HG03045 (cell line): ENCODE results near the gene NCOA1.

Experiments used
- ATAC-seq: cut with Tn5 transposase; IDR thresholded peaks from one replicate; pipeline ENCODE4 v1.9.1; 2021; ENCODE audit warnings: mild to moderate bottlenecking, moderate library complexity; ENCODE audit not compliant: unreplicated experiment

The NCOA1 gene

DNA sequence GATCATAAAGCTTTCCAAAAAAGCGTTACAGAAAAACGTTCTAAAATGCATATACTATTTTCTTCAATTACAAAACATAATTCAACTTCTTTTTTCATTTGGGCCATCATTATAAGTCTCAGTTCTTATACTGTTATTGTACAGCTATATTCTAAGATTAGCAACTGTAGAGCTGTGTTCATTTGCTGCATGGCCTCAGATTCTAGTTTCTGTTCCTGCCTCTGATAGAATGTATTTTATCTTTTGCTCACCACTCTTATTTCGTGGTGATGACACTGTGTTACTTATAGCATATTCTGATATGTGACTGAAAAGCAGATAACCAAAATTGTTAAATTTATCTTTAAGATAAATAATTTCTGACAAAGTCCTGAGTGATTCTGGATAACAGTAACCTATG lies 234.9 kb downstream of the NCOA1 start:
- ATAC-seq: no peak

DNA sequence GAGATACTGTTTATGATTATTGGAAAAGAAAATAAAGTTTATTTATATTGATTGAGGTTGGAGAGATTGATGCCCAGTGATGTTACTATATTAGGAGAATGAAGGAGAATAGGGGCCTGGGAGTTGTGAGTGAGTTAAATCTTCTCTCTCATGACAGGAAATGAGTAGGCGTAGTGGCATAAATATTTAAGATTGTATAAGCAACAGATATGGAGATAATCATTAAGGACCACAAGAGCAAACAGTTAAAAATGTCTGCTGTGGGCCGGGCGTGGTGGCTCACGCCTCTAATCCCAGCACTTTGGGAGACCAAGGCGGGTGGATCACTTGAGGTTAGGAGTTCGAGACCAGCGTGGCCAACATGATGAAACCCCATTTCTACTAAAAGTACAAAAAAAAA lies 239.4 kb downstream of the NCOA1 start:
- no peak for ATAC-seq

DNA sequence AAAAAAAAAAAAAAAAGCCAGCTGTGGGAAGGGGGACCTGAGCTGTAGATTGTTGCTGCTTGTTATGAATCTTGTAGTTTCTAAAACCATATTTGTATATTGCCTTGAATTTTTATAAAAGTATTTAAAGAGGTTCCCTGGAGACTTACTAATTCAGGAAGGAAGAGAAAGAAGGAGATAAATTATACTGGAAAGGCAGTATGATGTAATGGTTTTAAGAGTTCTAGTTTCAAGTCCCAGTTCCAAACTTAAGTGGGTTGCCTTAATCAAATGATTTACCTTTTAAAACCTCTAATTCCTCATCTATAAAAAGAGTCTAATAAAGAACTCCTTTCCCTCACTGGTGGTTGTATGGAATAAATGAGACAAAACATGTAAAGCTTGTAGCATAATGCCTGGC lies 240.0 kb downstream of the NCOA1 start:
- no peak for ATAC-seq

DNA sequence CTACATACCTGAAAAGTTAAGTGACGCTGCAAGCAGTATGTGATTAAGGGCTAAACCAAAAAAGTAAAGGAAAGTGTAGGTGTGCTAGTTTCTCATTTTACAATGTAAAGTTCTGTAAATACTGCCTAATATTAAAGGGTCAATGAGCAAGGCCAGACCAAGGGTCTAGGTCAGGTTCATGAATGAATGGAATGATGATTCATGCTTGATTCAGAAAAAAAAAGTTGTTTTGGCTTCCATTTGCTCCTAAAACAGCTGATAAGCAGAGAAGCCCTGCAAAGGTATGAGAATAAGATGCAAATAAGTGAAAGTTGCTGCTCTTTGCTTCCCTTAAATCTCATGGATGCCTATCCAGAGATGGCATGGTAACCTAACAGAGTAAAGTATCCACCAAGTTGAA lies 240.9 kb downstream of the NCOA1 start:
- ATAC-seq: no peak

DNA sequence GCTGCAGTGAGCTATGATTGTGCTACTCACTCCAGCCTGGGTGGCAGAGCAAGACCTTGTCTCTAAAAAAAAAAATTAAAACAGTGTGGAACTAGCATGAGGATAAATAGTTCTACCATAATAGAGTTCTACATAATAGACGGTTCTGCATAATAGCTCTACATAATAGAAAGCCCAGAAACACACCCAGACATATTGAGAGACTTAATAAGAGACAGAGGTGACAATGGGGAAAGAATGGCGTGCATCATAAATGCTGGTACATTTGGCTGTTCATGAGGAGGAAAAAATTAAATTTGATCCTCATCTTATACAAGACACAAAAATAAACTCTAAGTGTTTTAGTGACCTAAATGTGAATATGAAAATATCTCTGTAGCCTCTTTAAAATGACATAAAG lies 243.7 kb downstream of the NCOA1 start:
- ATAC-seq: no peak

DNA sequence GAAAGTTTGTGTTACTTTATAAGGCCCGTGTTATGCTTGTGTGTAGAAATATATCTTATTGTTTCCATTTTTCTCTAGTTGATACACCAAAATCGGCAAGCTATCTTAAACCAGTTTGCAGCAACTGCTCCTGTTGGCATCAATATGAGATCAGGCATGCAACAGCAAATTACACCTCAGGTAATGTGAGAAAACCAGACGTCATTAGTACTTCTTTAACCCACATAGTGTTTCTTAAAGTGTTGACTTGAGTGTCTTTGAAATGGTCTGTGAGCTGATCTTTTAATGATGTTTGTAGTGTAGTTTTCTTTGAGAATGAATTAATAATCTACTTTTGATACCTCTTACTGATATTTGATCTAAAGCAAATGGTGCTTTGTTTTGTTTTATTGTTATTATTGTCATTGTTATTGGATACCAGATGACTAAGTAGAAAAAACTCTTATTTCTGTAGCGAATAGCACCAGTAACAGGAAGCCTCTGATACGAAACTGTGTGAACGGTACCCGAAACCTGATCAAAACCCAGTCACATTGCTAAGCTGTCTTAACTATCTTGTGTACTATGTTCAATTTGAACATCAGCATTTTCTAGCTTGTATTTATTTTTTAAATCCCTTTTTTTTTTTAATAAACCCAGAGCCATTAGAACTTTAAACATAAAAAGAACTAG lies 248.4 kb downstream of the NCOA1 start:
- no peak for ATAC-seq

DNA sequence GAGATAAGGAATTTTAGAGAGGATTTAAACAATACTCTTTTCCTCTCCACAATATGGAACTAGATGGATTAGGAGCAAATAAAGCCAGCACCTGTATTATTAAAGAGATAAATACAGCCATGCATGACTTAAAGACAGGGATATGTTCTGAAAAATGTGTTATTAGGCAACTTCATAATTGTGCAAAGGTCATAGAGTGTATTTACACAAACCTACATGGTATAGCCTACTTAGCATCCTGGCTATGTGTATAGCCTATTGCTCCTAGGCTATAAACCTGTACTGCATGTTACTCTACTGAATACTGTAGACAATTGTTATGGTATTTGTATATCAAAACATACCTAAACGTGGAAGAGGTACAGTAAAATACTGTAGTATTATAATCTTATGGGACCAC lies 249.1 kb downstream of the NCOA1 start:
- no peak for ATAC-seq

DNA sequence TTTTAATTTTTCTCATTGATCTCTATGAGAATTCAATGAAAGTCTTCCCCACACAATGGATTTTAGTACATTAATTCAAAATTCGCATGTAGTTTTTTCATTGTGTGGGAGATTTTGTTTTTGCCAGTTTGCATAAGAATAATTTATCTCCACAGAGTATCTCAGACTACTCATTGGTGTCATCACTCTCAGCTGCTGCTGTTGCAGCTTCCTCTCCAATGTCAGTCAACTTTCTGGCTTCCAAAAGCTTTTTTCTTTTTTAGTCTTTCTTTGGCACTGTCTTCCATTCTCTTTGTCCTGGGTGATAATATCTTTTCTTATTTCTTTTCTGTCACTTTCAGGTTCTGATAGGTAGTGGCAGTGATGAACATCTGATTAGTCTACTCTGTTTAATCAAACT lies 251.7 kb downstream of the NCOA1 start:
- no peak for ATAC-seq

DNA sequence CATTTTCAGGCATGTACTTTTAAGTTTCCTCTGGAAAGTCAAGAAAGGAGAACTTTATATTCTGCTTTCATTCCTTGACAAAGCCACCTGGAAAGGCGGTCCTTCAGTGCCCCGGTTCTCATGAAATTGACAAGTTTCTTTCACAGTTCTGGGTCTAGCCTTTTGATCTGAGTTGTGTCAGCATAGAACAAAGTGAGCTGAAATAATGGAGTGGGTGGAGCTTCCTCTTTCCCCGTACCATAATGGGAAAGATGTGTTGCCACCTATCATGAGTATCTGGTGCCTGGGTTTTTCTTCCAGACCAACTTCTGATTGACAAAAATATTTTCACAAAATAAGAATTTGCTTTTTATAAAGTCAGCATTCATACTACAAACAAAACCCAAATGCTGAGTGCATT lies 252.9 kb downstream of the NCOA1 start:
- no peak for ATAC-seq

DNA sequence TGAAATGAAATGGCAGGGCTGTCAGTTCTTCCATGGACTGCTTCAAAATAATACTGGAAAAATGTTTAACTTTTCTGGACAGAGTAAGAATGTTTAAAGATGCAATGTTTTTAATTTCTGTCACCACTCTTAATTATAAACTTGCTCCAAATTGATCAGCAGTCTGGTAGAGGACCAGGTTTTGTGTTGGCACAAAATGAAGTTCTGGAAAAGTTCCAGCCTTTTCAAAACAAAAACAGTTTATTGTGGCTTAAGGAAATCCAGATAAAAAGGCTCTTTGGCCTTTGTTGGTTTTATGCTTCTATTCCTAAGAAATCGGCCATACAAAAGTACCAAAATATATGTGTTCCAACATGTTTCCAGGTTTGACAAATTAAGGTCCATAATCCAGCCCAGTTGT lies 253.3 kb downstream of the NCOA1 start:
- no peak for ATAC-seq

DNA sequence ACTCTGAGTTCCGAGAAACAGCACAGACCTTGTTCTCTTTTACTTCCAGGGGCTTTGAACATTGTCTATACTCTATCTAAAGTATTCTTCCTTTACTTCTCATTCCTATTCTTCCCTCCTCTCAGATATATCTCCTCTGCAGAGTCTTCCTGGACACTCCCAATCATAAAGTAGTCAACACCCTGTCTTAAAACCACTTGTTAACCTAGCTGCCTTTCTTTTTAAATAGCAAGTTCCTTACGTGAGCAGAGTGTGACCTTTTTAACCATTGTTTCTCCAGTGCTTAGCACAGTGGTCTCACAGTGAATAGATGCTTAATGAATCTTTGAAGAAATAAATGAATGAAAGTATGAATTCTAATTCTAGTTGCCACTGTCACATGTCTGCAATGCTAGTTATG lies 254.8 kb downstream of the NCOA1 start:
- ATAC-seq: no peak

DNA sequence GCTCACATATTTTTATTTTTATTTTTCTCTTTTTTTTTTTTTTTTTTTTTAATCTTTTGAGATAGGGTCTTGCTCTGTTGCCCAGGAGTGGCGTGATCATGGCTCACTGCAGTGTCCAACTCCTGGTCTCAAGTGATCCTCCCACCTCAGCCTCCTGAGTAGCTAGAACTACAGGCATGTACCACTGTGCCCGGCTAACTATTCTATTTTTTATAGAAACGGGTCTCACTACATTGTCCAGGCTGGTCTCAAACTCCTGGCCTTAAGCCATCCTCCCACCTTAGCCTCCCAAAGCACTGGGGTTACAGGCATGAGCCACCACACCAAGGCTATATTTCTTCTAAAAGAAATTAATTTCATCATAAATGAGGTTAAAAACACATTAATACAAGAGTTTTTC lies 256.2 kb downstream of the NCOA1 start:
- no peak for ATAC-seq

DNA sequence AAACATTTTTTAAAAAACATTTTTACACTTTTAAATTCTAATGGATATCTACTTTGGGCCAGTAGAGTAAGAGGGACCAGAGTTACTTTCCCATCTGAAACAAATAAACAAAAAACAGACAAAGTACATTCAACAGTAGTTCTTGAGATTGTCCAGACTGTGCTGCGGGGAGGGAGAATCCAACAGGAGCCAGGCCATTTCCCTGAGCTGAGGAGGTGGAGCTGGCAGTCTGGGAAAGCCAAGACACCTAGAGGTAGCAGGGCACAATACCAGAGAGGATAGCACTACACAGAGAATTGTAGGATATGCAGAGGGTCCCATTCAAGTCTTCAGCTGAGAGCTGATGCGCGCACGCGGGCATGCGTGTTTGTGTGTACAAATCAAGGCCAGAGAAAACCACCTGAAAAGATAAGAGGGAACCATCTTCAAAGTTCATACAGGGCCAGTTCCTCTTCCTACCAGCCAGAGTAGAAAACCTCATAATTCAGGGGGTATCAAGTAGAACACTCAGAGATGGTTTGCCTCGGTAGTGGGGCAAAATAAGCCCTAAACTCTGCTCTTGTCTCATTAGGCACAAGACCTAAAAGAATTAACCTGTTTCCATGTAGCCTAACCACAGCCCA lies 258.1 kb downstream of the NCOA1 start:
- ATAC-seq: no peak

DNA sequence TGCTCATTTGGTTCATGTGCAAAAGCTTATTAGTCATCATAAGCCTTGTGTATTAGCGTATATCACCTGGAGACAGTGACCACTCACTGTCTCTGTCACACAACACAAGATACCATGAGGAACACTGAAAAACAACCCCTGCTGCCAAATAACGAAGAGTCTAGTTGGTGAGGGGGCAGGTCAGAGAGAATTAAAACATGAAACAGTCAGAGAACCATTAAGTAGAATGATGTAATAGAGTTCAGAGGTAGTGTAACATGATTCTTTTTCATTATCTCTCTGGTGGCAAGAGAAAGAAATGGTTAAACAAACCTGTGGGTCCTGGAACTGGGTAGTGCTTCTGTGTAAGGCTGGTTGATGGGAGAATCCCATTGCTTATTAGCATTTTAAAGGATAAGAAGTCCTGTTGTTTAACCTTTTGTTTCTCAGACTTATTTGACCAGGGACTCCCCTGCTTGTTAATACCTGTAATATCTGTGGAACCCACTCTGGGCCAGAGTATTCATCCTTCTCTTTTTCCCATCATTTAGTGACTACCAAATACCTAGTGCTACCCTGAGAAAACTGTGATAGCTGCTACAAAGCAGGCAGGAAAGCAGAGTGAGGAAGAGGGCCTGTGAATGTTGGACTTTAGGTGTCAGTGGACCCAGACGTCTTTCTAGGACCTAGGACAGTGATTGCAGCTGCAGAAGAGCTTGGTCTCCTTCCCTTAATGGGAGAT lies 264.1 kb downstream of the NCOA1 start:
- no peak for ATAC-seq

DNA sequence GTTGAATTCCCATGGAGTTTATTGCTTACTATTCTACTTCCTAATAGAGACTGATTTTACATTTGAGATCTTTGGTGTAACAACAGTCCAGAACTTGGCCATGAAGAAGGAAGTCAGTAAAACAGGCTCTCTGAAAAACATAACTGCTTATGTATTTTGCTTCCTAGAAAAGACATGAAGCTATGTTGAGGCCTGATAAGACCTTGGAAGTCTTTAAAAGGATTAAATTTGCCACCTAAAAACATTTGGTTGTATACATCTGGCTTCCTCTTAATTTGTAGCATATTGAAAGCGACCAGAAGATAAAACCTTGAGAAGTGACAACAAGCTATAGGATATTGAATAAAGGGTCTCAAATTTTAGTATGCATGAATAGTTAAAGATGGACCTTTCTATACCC lies 265.7 kb downstream of the NCOA1 start:
- no peak for ATAC-seq

DNA sequence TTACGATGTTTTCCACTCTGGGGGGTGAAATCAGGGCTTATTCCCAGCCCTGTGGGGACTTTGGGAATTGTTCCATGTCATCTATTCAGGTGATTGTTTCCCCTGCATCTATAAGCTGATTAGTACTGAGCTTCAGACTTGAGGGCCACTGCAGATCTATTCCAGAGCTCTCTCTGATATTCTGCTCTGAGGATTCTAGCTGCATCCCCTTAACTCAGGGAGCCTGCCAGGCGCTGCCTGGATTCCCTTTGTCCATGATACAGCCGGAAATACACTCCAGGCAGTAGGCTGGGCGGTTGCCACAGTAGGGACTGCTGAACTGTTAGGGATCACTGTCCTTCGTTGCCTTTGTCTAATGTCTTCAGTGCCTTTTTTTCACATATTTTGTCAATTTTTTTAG lies 270.8 kb downstream of the NCOA1 start:
- no peak for ATAC-seq

DNA sequence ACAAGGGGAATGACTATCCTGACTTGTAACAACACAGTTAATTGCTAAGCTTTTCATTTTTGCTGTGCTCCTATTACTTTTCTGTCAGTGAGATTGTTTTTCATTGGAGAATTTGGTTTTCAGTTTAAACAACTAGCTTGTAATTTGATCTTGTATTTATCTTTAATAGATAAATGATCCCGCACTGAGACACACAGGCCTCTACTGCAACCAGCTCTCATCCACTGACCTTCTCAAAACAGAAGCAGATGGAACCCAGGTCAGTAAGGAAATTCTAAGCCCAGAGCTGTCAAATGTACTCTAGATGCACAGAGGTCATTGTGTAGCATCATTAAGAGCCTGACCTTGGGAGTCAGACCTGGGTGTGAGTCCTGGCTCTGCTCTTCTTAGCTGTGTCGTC lies 271.5 kb downstream of the NCOA1 start:
- no peak for ATAC-seq

DNA sequence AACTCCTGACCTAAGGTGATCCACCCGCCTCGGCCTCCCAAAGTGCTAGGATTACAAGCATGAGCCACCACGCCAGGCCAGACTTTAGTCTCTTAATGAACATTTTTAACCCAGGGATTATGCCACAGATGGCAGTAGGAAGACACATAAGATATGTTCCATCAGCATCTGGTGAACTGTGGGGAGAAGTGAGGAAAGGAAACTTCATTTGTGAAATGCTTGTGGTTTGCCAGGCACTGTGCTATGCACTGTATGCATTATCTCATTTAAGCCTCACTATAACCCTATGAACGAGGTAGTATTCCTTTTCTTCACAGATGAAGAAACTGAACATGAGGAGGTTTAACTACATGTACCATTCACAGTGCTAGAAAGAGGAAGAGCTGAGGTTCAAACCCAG lies 272.8 kb downstream of the NCOA1 start:
- ATAC-seq: no peak

DNA sequence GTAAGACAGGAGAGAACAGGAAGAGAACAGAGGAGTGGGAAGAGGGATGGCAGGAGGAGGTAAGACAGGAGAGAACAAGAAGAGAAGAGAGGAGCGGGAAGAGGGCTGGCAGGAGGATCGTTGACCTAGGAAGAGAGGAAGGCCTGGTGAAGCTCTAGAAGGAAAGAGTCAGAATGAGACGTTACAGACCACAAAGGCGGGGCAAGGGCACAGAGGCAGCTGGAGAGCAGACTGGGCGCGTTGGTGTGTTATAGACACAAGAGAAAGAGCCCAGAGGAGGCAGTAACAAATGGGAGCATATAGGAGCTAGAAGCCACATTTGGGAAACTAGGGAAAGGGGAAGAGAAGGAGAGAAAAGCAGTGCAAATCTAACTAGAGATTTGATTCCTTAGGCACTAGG lies 275.6 kb downstream of the NCOA1 start:
- ATAC-seq: no peak

DNA sequence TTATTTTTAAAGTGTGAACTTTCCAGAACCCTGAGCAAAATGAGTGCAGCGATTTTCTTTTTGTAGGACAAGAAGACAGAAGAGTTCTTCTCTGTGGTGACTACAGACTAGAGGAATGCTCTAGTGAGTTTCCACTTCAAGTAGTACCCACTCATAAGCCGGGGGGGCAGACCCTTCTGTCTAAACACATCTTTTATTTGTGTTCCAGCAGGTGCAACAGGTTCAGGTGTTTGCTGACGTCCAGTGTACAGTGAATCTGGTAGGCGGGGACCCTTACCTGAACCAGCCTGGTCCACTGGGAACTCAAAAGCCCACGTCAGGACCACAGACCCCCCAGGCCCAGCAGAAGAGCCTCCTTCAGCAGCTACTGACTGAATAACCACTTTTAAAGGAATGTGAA lies 277.0 kb downstream of the NCOA1 start:
- ATAC-seq: no peak

DNA sequence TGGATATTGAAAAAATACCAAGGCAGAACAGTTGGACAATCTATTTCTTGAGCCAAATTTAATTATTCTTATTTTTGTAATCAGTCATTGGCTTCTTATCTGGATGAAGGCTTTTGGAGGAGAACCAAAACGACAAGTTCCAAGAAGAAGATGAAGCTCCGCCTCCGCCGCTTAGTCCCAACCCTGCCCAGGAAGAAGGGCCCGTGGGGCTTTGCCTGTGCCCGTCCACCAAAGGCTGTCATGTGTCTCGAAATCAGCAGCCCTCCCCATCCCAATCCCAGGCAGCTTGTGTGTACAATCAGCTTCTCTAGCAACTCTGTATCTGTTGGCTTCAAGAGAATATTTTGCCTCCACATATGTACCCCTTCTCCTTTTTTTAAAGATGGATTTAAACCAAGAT lies 277.5 kb downstream of the NCOA1 start:
- no peak for ATAC-seq

DNA sequence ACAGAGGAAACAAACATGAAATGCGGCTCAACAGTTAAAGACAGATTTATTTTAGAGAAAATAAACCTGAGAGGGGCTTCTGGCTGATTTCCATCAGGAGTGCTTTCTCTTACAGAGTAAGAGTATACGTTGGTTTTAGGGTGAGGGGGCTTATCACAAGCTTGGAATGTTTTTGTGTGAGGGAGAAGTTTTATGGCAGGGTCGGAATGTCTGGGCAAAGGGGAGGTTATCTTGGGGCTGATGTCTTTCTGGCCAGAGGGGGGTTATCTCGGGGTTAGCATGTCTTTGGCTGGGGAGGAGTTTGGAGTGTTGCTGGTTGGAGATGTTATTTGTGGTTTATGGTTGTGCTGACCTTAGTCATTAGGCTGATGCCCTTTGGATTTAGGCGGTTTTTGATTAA lies 280.0 kb downstream of the NCOA1 start:
- ATAC-seq: no peak
